H9 (cell line): ENCODE measurements around the gene EML2. TPM values are rescaled to one million over a fixed set of nuclear protein-coding genes. Genes with fewer than 3 reads are reported as not detected.

Experiments
- DNase-seq: peaks from one replicate; pipeline ENCODE4 v3.0.0-alpha.2; 2017
- H2AFZ ChIP-seq: one replicate; pipeline ENCODE4 v1.6.1; 2013; ENCODE audit warnings: mild to moderate bottlenecking, low read length, control low read depth, moderate library complexity
- H2AK5ac ChIP-seq: 2 replicates; pipeline ENCODE4 v1.6.1; 2013; ENCODE audit warnings: low read length, control low read depth, mixed read lengths; ENCODE audit not compliant: insufficient read length
- H2BK120ac ChIP-seq: one replicate; pipeline ENCODE4 v1.6.1; 2013; ENCODE audit warnings: low read depth, mild to moderate bottlenecking, low read length, control low read depth, inconsistent platforms; ENCODE audit not compliant: poor library complexity, severe bottlenecking
- H2BK12ac ChIP-seq: 2 replicates; pipeline ENCODE4 v1.6.1; 2013; ENCODE audit warnings: low read length, control low read depth, mixed read lengths, low read depth; ENCODE audit not compliant: insufficient read length
- H2BK15ac ChIP-seq: 2 replicates; pipeline ENCODE4 v1.6.1; 2013; ENCODE audit warnings: low read depth, low read length, control low read depth
- H2BK20ac ChIP-seq: one replicate; pipeline ENCODE4 v1.6.1; 2013; ENCODE audit warnings: low read depth, mild to moderate bottlenecking, low read length, control low read depth, inconsistent platforms; ENCODE audit not compliant: poor library complexity, severe bottlenecking
- H2BK5ac ChIP-seq: 2 replicates; pipeline ENCODE4 v1.6.1; 2013; ENCODE audit warnings: low read length, control low read depth, mixed read lengths; ENCODE audit not compliant: insufficient read length
- H3K14ac ChIP-seq: 2 replicates; pipeline ENCODE4 v1.6.1; 2013; ENCODE audit warnings: low read length, control low read depth; ENCODE audit not compliant: insufficient read depth
- H3K18ac ChIP-seq: 2 replicates; pipeline ENCODE4 v1.6.1; 2013; ENCODE audit warnings: low read depth, mild to moderate bottlenecking, mixed read lengths, low read length, control low read depth; ENCODE audit not compliant: insufficient read length
- H3K23ac ChIP-seq: 2 replicates; pipeline ENCODE4 v1.6.1; 2013; ENCODE audit warnings: low read length, control low read depth, mixed read lengths, low read depth; ENCODE audit not compliant: insufficient read length
- H3K23me2 ChIP-seq: 2 replicates; pipeline ENCODE4 v1.6.1; 2013; ENCODE audit warnings: low read depth, mild to moderate bottlenecking, mixed read lengths, low read length, control low read depth; ENCODE audit not compliant: insufficient read length, poor library complexity, severe bottlenecking
- H3K27ac ChIP-seq: 2 replicates; pipeline ENCODE4 v1.5.1; 2013; ENCODE audit warnings: low read length, control low read depth, mixed read lengths, low read depth; ENCODE audit not compliant: insufficient read length
- H3K27me3 ChIP-seq: 2 replicates; pipeline ENCODE4 v1.6.1; 2013; ENCODE audit warnings: low read length, control low read depth, inconsistent platforms; ENCODE audit not compliant: insufficient read depth
- H3K4ac ChIP-seq: 2 replicates; pipeline ENCODE4 v1.6.1; 2013; ENCODE audit warnings: low read depth, mild to moderate bottlenecking, control low read depth, inconsistent platforms, low read length, moderate library complexity
- H3K4me1 ChIP-seq: 2 replicates; pipeline ENCODE4 v1.6.1; 2013; ENCODE audit warnings: low read length, control low read depth, inconsistent platforms; ENCODE audit not compliant: insufficient read depth
- H3K4me2 ChIP-seq: 2 replicates; pipeline ENCODE4 v1.6.1; 2013; ENCODE audit warnings: low read length, control low read depth, mixed read lengths; ENCODE audit not compliant: insufficient read length, insufficient read depth
- H3K56ac ChIP-seq: 2 replicates; pipeline ENCODE4 v1.6.1; 2013; ENCODE audit warnings: low read depth, mild to moderate bottlenecking, mixed read lengths, low read length, control low read depth; ENCODE audit not compliant: insufficient read length
- H3K79me1 ChIP-seq: 2 replicates; pipeline ENCODE4 v1.6.1; 2013; ENCODE audit warnings: low read depth, mild to moderate bottlenecking, moderate library complexity, low read length, control low read depth, inconsistent platforms; ENCODE audit not compliant: insufficient read depth, poor library complexity, severe bottlenecking
- H3K79me2 ChIP-seq: 2 replicates; pipeline ENCODE4 v1.6.1; 2013; ENCODE audit warnings: low read length, control low read depth, inconsistent platforms; ENCODE audit not compliant: insufficient read depth
- H3K9ac ChIP-seq: 2 replicates; pipeline ENCODE4 v1.6.1; 2013; ENCODE audit warnings: low read length, control low read depth, mixed read lengths; ENCODE audit not compliant: insufficient read length; ENCODE audit errors: extremely low read depth
- H3K9me3 ChIP-seq: one replicate; pipeline ENCODE4 v1.6.1; 2013; ENCODE audit warnings: low read depth, low read length, inconsistent platforms; ENCODE audit not compliant: control insufficient read depth
- H3T11ph ChIP-seq: one replicate; pipeline ENCODE4 v1.6.1; 2013; ENCODE audit warnings: mild to moderate bottlenecking, low read length, control low read depth, inconsistent platforms
- H4K20me1 ChIP-seq: one replicate; pipeline ENCODE4 v1.6.1; 2013; ENCODE audit not compliant: control insufficient read depth, insufficient read length, insufficient read depth
- H4K5ac ChIP-seq: 2 replicates; pipeline ENCODE4 v1.6.1; 2013; ENCODE audit warnings: low read depth, mild to moderate bottlenecking, mixed read lengths, low read length, control low read depth; ENCODE audit not compliant: insufficient read length
- H4K8ac ChIP-seq: replicated peaks from 2 replicates; pipeline ENCODE4 v1.6.1; 2013; ENCODE audit warnings: low read length, control low read depth, mixed read lengths, low read depth; ENCODE audit not compliant: insufficient read length
- H4K91ac ChIP-seq: 2 replicates; pipeline ENCODE4 v1.6.1; 2013; ENCODE audit warnings: low read depth, mild to moderate bottlenecking, moderate library complexity, mixed read lengths, low read length, control low read depth; ENCODE audit not compliant: insufficient read length
- H3K27ac Mint-ChIP-seq, 3 experiments: 2 replicates in 2 of 3; 3 replicates in 1 of 3; pipeline ENCODE4 v1.8.0; 2020 to 2021; ENCODE audit warnings: mixed read lengths in 3 of 3, mild to moderate bottlenecking in 1 of 3, moderate library complexity in 1 of 3
- H3K27me3 Mint-ChIP-seq: 2 replicates; pipeline ENCODE4 v1.8.0; 2021; ENCODE audit warnings: low read depth, mild to moderate bottlenecking, moderate library complexity, mixed read lengths
- H3K36me3 Mint-ChIP-seq, 3 experiments: 2 replicates in 2 of 3; 3 replicates in 1 of 3; pipeline ENCODE4 v1.8.0; 2020 to 2021; ENCODE audit warnings: low read depth in 3 of 3, mixed read lengths in 3 of 3; ENCODE audit not compliant: insufficient read depth in 1 of 3
- H3K4me1 Mint-ChIP-seq, 2 experiments: 2 replicates each; pipeline ENCODE4 v1.8.0; 2020; ENCODE audit warnings: mixed read lengths in 2 of 2
- H3K4me3 Mint-ChIP-seq, 2 experiments: 2 replicates in 1 of 2; 3 replicates in 1 of 2; pipeline ENCODE4 v1.8.0; 2020 to 2021; ENCODE audit warnings: mild to moderate bottlenecking in 2 of 2, mixed read lengths in 2 of 2, moderate library complexity in 1 of 2
- H3K9me3 Mint-ChIP-seq, 2 experiments: 2 replicates in 1 of 2; 3 replicates in 1 of 2; pipeline ENCODE4 v1.8.0; 2020; ENCODE audit warnings: mild to moderate bottlenecking in 2 of 2, mixed read lengths in 2 of 2, moderate library complexity in 1 of 2
- WGBS: extraction: QIAGEN DNeasy Blood & Tissue Kit; methylation state at CpG from one replicate; pipeline ENCODE4 v1.1.7; 2013; ENCODE audit warnings: missing lambda C conversion rate, low lambda C conversion rate, mixed read lengths; ENCODE audit not compliant: insufficient read length; ENCODE audit errors: extremely low coverage; 5-methylcytosine and 5-hydroxymethylcytosine counted together
- total RNA-seq: library from RNA; stranded (reverse); gene quantifications from 2 replicates; pipeline ENCODE4 v1.2.1, GENCODE V29; 2021
- TF ChIP-seq, protein P1 (sequence below): fragments of 200-600 bp; sonication (generic); conservative IDR thresholded peaks from 3 replicates; pipeline ENCODE4 v1.8.0; 2021; ENCODE audit warnings: antibody characterized with exemption, mild to moderate bottlenecking

EML2 gene
- total RNA-seq, 1 experiment from 2014 or later = 22.6 TPM

DNA sequence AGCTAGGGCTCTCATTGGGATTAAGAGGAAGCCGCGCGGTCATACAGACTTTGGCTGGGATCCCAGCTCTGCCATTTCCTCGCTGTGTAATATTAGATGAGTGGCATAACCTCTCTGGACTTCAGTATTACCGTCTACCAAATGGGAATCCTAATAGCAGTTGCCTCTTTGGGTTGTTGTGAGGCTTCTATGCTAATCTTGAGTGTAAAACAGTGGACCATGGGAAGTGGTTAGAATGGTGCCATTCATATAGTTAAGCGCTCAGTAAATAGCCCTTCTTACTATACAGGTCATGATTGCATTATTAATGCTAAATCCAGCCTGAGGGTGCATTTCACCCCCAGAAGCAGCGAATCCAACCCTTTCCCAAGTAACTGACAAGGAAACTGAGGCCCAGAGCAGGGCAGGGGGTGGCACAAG lies 54.0 kb downstream of the EML2 start:
- Histone ChIP-seq H3K79me1 (no peaks in the 10 kb centered on the region), H2BK120ac (no peak overlapping the region), H3K4me1 (no peaks in the 10 kb centered on the region), H2BK15ac (no peak overlapping the region), H3K18ac (no peak overlapping the region), H3K56ac (no peak overlapping the region), H3K27ac (no peak overlapping the region), H2BK20ac (no peak overlapping the region), H4K91ac (no peak overlapping the region), H2BK12ac (peak overlapping the region; percentile 12), H4K5ac (no peak overlapping the region), H2AFZ (no peak overlapping the region), H4K20me1 (no peaks in the 10 kb centered on the region), H3K4me2 (peak overlapping the region; percentile 55), H3K4ac (no peak overlapping the region), H3K23me2 (peaks cover 5% of the 10 kb centered on the region), H3K23ac (no peak overlapping the region), H3T11ph (no peak overlapping the region), H3K79me2 (peaks cover 2% of the 10 kb centered on the region; the same call in 1 of the 2 replicates), H3K14ac (no peak overlapping the region), H3K9ac (peak overlapping the region; percentile 0), H2AK5ac (no peak overlapping the region), H2BK5ac (no peak overlapping the region), H3K27me3 (no peaks in the 10 kb centered on the region), H3K9me3 (no peaks in the 10 kb centered on the region), H4K8ac (no peak overlapping the region)
- Mint-ChIP-seq H3K4me3 (peak overlapping the region; percentile 90 to 95), H3K27ac (peak overlapping the region; percentile 94 to 99 (median 98); a peak in 6 of 7 replicates), H3K27me3 (peaks cover 15% of the 10 kb centered on the region), H3K4me1 (peaks cover 3 to 11% of the 10 kb centered on the region in 2 experiments; a peak in 2 of 4 replicates), H3K9me3 (no peaks in the 10 kb centered on the region), H3K36me3 (peaks cover 0 to 10% (median 4%) of the 10 kb centered on the region in 3 experiments; a peak in 5 of 7 replicates)
- WGBS = no CpG with 5 or more reads among the region's 7 CpGs
- no peak for DNase-seq
- TF ChIP-seq, protein P1, sequence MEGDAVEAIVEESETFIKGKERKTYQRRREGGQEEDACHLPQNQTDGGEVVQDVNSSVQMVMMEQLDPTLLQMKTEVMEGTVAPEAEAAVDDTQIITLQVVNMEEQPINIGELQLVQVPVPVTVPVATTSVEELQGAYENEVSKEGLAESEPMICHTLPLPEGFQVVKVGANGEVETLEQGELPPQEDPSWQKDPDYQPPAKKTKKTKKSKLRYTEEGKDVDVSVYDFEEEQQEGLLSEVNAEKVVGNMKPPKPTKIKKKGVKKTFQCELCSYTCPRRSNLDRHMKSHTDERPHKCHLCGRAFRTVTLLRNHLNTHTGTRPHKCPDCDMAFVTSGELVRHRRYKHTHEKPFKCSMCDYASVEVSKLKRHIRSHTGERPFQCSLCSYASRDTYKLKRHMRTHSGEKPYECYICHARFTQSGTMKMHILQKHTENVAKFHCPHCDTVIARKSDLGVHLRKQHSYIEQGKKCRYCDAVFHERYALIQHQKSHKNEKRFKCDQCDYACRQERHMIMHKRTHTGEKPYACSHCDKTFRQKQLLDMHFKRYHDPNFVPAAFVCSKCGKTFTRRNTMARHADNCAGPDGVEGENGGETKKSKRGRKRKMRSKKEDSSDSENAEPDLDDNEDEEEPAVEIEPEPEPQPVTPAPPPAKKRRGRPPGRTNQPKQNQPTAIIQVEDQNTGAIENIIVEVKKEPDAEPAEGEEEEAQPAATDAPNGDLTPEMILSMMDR = no peak
